ENCODE measurements around the gene SUN1. TPM values are rescaled to one million over a fixed set of nuclear protein-coding genes. Genes with fewer than 3 reads are reported as not detected.

The SUN1 gene
- total RNA-seq, 6 experiments from 2014 or later: 51.0 to 69.8 (median 61.2) TPM

GRCh38 chr7:894164-894867 lies 62.0 kb downstream of the SUN1 start:
- Mint-ChIP-seq H3K4me1 (ENCODE audit: low read depth) (no peaks in the 10 kb centered on the region), H3K36me3 (ENCODE audit: low read depth) (peaks cover 27% of the 10 kb centered on the region), H3K27ac (no peak overlapping the region), H3K9me3 (no peaks in the 10 kb centered on the region), H3K27me3 (ENCODE audit: insufficient read depth) (peaks cover 4% of the 10 kb centered on the region; the same call in 1 of the 2 replicates), H3K4me3 (no peak overlapping the region)
- TF ChIP-seq, protein P1, sequence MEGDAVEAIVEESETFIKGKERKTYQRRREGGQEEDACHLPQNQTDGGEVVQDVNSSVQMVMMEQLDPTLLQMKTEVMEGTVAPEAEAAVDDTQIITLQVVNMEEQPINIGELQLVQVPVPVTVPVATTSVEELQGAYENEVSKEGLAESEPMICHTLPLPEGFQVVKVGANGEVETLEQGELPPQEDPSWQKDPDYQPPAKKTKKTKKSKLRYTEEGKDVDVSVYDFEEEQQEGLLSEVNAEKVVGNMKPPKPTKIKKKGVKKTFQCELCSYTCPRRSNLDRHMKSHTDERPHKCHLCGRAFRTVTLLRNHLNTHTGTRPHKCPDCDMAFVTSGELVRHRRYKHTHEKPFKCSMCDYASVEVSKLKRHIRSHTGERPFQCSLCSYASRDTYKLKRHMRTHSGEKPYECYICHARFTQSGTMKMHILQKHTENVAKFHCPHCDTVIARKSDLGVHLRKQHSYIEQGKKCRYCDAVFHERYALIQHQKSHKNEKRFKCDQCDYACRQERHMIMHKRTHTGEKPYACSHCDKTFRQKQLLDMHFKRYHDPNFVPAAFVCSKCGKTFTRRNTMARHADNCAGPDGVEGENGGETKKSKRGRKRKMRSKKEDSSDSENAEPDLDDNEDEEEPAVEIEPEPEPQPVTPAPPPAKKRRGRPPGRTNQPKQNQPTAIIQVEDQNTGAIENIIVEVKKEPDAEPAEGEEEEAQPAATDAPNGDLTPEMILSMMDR (IDR thresholded peaks at IDR 0.05): no peak
- DNase-seq: no peak

DNA sequence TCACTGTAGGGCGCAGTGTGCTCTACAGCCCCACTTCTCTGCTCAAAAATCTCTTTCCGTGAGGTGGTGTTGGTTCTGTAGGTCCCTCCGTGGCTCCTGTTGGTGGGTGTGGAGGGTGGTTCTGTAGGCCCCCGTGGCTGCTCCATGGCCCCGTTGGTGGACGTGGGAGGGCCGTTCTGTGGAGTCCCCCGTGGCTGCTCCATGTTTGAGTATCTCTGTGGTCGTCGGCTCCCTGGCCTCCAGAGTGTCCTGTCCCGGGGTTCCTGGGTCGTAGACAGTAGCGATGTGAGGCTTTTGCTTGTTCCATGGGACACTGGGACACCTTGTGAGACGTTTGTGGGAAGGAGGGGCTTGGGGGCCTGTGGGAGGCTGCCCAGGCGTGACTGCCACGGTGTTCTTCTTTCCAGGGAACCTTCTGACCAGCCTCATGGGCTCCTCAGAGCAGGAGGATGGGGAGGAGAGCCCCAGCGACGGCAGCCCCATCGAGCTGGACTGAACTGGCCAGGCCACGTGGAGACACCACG lies 62.7 kb downstream of the SUN1 start:
- no peak overlapping the region for H3K4me3 Mint-ChIP-seq
- no peaks in the 10 kb centered on the region for H3K9me3 Mint-ChIP-seq
- no peak for DNase-seq
- no peaks in the 10 kb centered on the region for H3K4me1 Mint-ChIP-seq (ENCODE audit: low read depth)
- H3K27ac Mint-ChIP-seq: no peak overlapping the region
- peaks cover 27% of the 10 kb centered on the region for H3K36me3 Mint-ChIP-seq (ENCODE audit: low read depth)
- H3K27me3 Mint-ChIP-seq (ENCODE audit: insufficient read depth): peaks cover 4% of the 10 kb centered on the region; the same call in 1 of the 2 replicates
- TF ChIP-seq, protein P1 (IDR thresholded peaks at IDR 0.05): no peak

DNA sequence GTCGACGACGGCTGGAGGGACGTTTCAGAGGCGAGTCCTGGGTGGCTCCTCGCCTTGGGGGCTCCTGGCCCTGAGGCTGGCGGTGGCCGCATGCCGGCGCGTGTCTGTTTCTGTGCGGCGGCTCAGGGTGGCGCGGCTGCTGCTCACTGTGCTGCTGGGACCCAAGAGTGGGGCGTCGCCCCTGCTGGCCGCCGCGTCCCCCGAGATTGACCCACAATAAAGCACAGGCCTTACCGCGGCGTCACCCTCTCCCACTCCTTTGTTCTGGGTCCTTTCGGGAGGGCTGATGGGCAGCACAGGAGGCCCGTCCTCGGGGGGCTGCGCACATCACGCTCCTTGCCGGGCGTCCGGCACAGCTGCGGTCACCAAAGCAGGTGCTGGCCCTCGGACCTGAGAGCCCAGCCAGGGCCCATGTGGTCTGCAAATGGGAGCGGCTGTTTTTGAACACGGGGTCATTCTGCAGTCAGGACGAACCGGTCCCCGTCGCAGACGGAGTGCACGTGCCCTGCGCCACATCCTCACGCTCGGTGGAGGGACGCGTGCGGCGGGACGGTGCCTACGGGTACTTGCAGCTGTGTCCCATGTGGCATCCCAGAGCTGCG lies 63.3 kb downstream of the SUN1 start:
- no peak for DNase-seq
- no peaks in the 10 kb centered on the region for H3K4me1 Mint-ChIP-seq (ENCODE audit: low read depth)
- H3K27ac Mint-ChIP-seq: no peak overlapping the region
- TF ChIP-seq, protein P1 (IDR thresholded peaks at IDR 0.05): no peak
- no peaks in the 10 kb centered on the region for H3K9me3 Mint-ChIP-seq
- H3K36me3 Mint-ChIP-seq (ENCODE audit: low read depth): peaks cover 27% of the 10 kb centered on the region
- no peak overlapping the region for H3K4me3 Mint-ChIP-seq
- H3K27me3 Mint-ChIP-seq (ENCODE audit: insufficient read depth): peaks cover 4% of the 10 kb centered on the region; the same call in 1 of the 2 replicates

DNA sequence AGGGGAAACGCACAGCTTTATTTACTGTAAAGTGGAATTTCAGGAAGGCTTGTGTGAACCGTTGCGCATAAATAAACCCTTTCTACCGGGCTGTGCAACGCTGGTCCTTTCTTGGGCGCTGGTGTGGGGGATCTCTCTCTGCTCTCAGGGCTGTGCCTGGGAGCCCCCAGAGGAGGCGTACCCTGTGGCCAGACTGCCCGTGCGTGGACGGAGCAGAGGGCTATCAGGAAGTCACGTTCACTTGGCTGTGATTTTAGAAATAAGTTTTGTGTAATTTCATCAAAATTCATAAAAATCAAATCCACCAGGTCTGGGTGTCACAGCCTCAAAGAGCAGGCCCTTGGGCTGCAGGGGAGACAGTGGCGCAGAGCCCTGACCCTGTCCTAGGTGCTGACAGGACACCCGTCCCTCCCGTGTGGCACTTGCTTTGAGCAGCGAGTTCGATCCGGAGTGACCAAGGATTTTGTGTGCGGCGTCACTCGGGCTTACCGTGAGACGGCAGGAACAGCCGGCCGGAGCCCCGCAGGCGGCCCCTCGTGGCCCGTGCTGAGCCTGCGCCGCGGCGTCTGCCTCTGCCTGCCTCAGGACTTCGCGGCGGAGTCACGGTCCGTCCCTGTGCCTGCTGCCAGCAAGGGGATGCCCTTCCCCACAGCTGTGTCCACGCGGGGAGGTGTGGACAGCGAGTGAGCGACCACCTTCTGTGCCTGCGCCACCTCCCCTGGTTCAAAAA lies 64.2 kb downstream of the SUN1 start:
- no peak for DNase-seq
- peaks cover 27% of the 10 kb centered on the region for H3K36me3 Mint-ChIP-seq (ENCODE audit: low read depth)
- H3K9me3 Mint-ChIP-seq: no peaks in the 10 kb centered on the region
- no peaks in the 10 kb centered on the region for H3K4me1 Mint-ChIP-seq (ENCODE audit: low read depth)
- peaks cover 4% of the 10 kb centered on the region; the same call in 1 of the 2 replicates for H3K27me3 Mint-ChIP-seq (ENCODE audit: insufficient read depth)
- no peak overlapping the region for H3K27ac Mint-ChIP-seq
- no peak overlapping the region for H3K4me3 Mint-ChIP-seq
- TF ChIP-seq, protein P1 (IDR thresholded peaks at IDR 0.05): no peak

GRCh38 chr7:897086-897485 lies 64.8 kb downstream of the SUN1 start:
- peaks cover 27% of the 10 kb centered on the region for H3K36me3 Mint-ChIP-seq (ENCODE audit: low read depth)
- no peaks in the 10 kb centered on the region for H3K9me3 Mint-ChIP-seq
- no peak for DNase-seq
- H3K27me3 Mint-ChIP-seq (ENCODE audit: insufficient read depth): peaks cover 4% of the 10 kb centered on the region; the same call in 1 of the 2 replicates
- TF ChIP-seq, protein P1 (IDR thresholded peaks at IDR 0.05): no peak
- H3K27ac Mint-ChIP-seq: no peak overlapping the region
- H3K4me3 Mint-ChIP-seq: no peak overlapping the region
- no peaks in the 10 kb centered on the region for H3K4me1 Mint-ChIP-seq (ENCODE audit: low read depth)
